Urinary bladder (tissue), 4 donors: Measurements from ENCODE around the gene TNS3. TPM values are rescaled to one million over a fixed set of nuclear protein-coding genes. Genes with fewer than 3 reads are reported as not detected.

Source experiments
- DNase-seq: peaks from one replicate; pipeline ENCODE4 v3.0.0-alpha.2; 2015; ENCODE audit errors: extremely low spot score
- H3K27ac ChIP-seq: one replicate; pipeline ENCODE4 v1.5.1; 2013; ENCODE audit warnings: low read depth, mild to moderate bottlenecking, moderate library complexity
- H3K36me3 ChIP-seq: one replicate; pipeline ENCODE4 v1.6.1; 2013; ENCODE audit warnings: mild to moderate bottlenecking, moderate library complexity; ENCODE audit not compliant: insufficient read depth
- H3K4me1 ChIP-seq: one replicate; pipeline ENCODE4 v1.6.1; 2013; ENCODE audit warnings: mild to moderate bottlenecking, moderate library complexity; ENCODE audit not compliant: insufficient read depth
- H3K4me3 ChIP-seq: one replicate; pipeline ENCODE4 v1.5.1; 2013; ENCODE audit warnings: low read depth, low read length
- WGBS: extraction: QIAGEN DNeasy Blood & Tissue Kit; methylation state at CpG from one replicate; pipeline ENCODE4 v1.1.7; 2013; 5-methylcytosine and 5-hydroxymethylcytosine counted together
- polyA plus RNA-seq: library from polyadenylated mRNA; stranded (reverse); fragments of 200-250 nt; gene quantifications from one replicate; pipeline ENCODE4 v1.2.3, GENCODE V29; 2013
- total RNA-seq: library from RNA; depleted of rRNA; stranded (reverse); fragments of >200 nt; gene quantifications from one replicate; pipeline ENCODE4 v1.2.3, GENCODE V29; 2014
- donor health status: healthy with polysubstance abuse.
- donor health status: healthy.

Gene TNS3
- total and polyA plus RNA-seq, 2 donors: 15.5 to 71.3 TPM

GRCh38 chr7:47308808-47309207 lies 273.1 kb downstream of the TNS3 start:
- Histone ChIP-seq H3K36me3 (no peaks in the 10 kb centered on the region), H3K27ac (no peak overlapping the region), H3K4me3 (no peak overlapping the region), H3K4me1 (no peaks in the 10 kb centered on the region)
- WGBS: 97% methylated on average over 6 of the region's 6 CpGs
- DNase-seq: no peak

- 97% methylated on average over 3 of the region's 3 CpGs for WGBS
- DNase-seq: no peak
- no peak overlapping the region for H3K4me3 ChIP-seq
- H3K36me3 ChIP-seq: no peaks in the 10 kb centered on the region
- H3K27ac ChIP-seq: no peak overlapping the region
- no peaks in the 10 kb centered on the region for H3K4me1 ChIP-seq
Observed at GRCh38 chr7:47307311-47307710, 274.6 kb downstream of the TNS3 start.

GRCh38 chr7:47304727-47305719 lies 276.9 kb downstream of the TNS3 start:
- Histone ChIP-seq H3K36me3 (peaks cover 4% of the 10 kb centered on the region), H3K4me1 (no peaks in the 10 kb centered on the region), H3K4me3 (no peak overlapping the region), H3K27ac (no peak overlapping the region)
- WGBS: 89% methylated on average over 27 of the region's 27 CpGs
- DNase-seq: no peak

- WGBS: 91% methylated on average over 22 of the region's 22 CpGs
- Histone ChIP-seq H3K4me1 (no peaks in the 10 kb centered on the region), H3K4me3 (no peak overlapping the region), H3K27ac (no peak overlapping the region), H3K36me3 (peaks cover 4% of the 10 kb centered on the region)
- DNase-seq: no peak
Observed at GRCh38 chr7:47303695-47304453, 278.0 kb downstream of the TNS3 start.

- H3K27ac ChIP-seq: no peak overlapping the region
Observed at GRCh38 chr7:47303014-47303694, 278.8 kb downstream of the TNS3 start.

GRCh38 chr7:47302560-47302959 lies 279.4 kb downstream of the TNS3 start:
- no peak overlapping the region for H3K27ac ChIP-seq

More at GRCh38 chr7:47303014-47303694, 278.8 kb downstream of the TNS3 start:
- 89% methylated on average over 30 of the region's 30 CpGs for WGBS
- no peak for DNase-seq
- no peak overlapping the region for H3K4me3 ChIP-seq
- H3K4me1 ChIP-seq: no peaks in the 10 kb centered on the region
- peaks cover 4% of the 10 kb centered on the region for H3K36me3 ChIP-seq

GRCh38 chr7:47301657-47302295 lies 280.1 kb downstream of the TNS3 start:
- Histone ChIP-seq H3K36me3 (peaks cover 4% of the 10 kb centered on the region), H3K27ac (no peak overlapping the region), H3K4me1 (no peaks in the 10 kb centered on the region), H3K4me3 (no peak overlapping the region)
- no peak for DNase-seq
- WGBS: 97% methylated on average over 10 of the region's 10 CpGs

More at GRCh38 chr7:47302560-47302959, 279.4 kb downstream of the TNS3 start:
- DNase-seq: no peak
- peaks cover 4% of the 10 kb centered on the region for H3K36me3 ChIP-seq
- 70% methylated on average over 3 of the region's 3 CpGs for WGBS
- H3K4me1 ChIP-seq: no peaks in the 10 kb centered on the region
- H3K4me3 ChIP-seq: no peak overlapping the region

- Histone ChIP-seq H3K27ac (no peak overlapping the region), H3K4me1 (no peaks in the 10 kb centered on the region), H3K4me3 (no peak overlapping the region), H3K36me3 (peaks cover 4% of the 10 kb centered on the region)
- DNase-seq: no peak
- 82% methylated on average over 6 of the region's 6 CpGs for WGBS
Observed at GRCh38 chr7:47301105-47301477, 280.8 kb downstream of the TNS3 start.

- H3K36me3 ChIP-seq: peaks cover 4% of the 10 kb centered on the region
Observed at GRCh38 chr7:47300472-47301104, 281.3 kb downstream of the TNS3 start.

GRCh38 chr7:47299496-47299895 lies 282.4 kb downstream of the TNS3 start:
- Histone ChIP-seq H3K4me3 (no peak overlapping the region), H3K4me1 (no peaks in the 10 kb centered on the region), H3K27ac (no peak overlapping the region), H3K36me3 (peaks cover 4% of the 10 kb centered on the region)
- DNase-seq: no peak
- 96% methylated on average over 8 of the region's 8 CpGs for WGBS

More at GRCh38 chr7:47300472-47301104, 281.3 kb downstream of the TNS3 start:
- Histone ChIP-seq H3K4me1 (no peaks in the 10 kb centered on the region), H3K27ac (no peak overlapping the region), H3K4me3 (no peak overlapping the region)
- WGBS: 93% methylated on average over 11 of the region's 11 CpGs
- no peak for DNase-seq

GRCh38 chr7:47298636-47299035 lies 283.3 kb downstream of the TNS3 start:
- 89% methylated on average over 12 of the region's 12 CpGs for WGBS
- peaks cover 4% of the 10 kb centered on the region for H3K36me3 ChIP-seq
- no peaks in the 10 kb centered on the region for H3K4me1 ChIP-seq
- H3K27ac ChIP-seq: no peak overlapping the region
- no peak overlapping the region for H3K4me3 ChIP-seq
- DNase-seq: no peak

GRCh38 chr7:47297120-47297519 lies 284.8 kb downstream of the TNS3 start:
- no peak for DNase-seq
- Histone ChIP-seq H3K4me1 (no peaks in the 10 kb centered on the region), H3K27ac (no peak overlapping the region), H3K4me3 (no peak overlapping the region), H3K36me3 (peaks cover 4% of the 10 kb centered on the region)
- 96% methylated on average over 8 of the region's 8 CpGs for WGBS
